GM18907 (cell line): ENCODE measurements around the gene STEAP1B.

ENCODE experiments used
- ATAC-seq: cut with Tn5 transposase; IDR thresholded peaks from one replicate; pipeline ENCODE4 v1.9.1; 2021; ENCODE audit warnings: mild to moderate bottlenecking, moderate library complexity; ENCODE audit not compliant: unreplicated experiment

The STEAP1B gene

DNA sequence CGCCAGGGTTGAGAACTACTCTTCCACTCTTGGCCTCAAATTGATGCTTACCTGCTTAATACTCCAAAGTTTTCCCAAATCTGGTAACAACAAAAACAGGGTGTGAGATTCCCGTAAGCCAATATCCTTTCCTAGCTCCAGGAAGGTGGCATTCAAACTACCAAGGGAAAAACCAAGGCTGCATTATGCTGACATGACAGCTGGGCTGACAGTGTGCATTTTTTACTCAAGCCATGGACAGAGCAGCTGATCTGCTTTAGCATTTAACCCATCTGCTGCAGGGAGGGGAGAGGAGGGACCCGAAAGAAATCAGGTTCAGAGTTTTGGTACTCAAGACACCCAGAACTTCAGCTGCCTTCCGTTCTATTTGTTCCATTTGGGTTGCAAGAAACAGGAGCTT is 93.3 kb downstream of the STEAP1B start:
- ATAC-seq = no peak

DNA sequence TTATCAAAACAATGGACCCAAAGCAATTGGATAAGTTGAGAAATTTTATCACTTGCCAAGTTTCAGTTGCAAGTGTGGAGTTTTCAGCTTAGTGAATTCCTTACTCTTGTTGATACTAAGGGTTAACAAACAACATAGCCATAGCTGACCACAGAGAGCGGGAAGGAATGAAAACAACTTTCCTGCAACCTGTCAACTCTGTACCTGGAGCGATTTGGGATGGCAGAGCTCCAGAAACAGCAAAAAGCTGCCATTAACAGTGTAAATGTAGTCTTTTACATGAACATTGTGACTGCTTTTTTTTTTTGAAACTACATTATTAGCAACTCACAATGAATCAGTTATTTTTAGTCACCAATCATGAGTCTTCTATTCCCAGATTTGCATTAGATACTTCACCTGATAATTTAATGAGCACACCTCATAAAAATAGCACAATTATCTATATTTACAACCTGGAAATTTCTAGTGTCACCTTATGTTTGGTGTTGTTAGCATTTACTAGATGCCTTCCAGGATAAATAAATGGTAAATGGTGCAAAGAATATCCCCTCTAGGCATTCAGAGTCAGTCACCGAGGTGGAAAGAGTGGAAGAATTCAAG is 95.5 kb downstream of the STEAP1B start:
- ATAC-seq = no peak

DNA sequence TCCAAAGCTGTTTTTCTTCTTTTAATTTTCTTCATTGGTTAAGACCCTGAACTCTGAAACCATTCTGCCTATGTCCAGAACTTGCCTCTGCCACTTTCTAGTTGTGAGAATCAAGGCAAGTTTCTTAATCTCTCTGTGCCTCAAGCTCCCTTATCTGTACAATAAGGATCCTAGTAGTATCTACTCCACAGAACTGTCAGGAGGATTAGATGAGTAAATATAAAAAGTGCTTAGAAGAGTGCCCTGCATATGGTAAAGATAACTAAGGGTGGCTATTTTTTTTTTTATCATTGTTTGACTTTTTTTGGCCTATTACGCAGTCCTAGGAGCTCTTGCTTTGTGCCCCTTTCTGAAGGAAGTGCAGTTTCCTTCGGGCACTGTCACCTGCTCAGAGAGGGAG is 96.6 kb downstream of the STEAP1B start:
- ATAC-seq = no peak

DNA sequence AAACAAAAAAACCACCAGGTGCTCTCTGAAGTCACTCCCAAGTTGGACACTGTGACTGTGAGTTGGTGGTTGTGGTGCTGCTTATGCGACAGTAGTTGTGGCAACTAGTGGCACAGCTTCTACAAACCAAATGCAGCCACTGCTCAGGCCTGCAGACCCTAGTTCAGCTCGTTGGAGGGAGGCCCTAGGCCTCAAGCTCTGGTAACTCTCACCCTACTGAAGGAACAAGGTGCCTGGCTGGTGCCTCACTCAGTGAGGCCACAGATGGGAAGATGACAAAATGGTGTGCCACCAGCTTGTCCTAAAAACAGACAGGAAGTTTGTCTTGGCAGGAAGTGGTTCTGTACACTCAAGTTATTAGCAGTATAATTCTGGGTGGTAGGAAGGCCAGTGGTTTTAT is 97.7 kb downstream of the STEAP1B start:
- ATAC-seq = peak; percentile 59

DNA sequence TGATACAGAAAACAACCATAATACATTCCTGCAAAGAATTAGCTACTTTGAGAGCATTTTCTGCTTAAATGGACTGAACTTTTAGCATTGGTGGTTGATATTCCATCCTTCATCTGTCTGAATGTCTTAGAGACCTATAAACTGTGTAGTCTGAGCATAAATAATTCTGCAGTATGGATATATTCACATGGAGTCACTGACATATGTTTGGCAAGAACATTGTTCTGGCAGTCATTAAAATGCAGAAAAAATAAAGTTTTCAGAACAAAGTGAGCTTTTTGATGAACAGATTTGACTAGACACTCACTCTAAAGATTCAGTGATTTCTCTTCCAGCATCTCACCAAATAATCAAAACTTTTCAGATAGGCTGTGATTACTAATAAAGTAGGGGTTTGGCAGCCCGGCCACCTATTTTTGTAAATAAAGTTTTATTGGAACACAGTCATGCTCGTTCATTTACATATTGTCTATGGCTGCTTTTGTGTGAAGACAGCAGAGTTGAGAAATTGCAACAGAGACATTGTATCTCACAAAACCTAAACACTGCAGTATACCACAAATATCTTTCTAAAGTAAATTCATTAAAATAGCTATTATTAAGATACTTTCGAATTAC is 98.9 kb downstream of the STEAP1B start:
- peak; percentile 6 for ATAC-seq

DNA sequence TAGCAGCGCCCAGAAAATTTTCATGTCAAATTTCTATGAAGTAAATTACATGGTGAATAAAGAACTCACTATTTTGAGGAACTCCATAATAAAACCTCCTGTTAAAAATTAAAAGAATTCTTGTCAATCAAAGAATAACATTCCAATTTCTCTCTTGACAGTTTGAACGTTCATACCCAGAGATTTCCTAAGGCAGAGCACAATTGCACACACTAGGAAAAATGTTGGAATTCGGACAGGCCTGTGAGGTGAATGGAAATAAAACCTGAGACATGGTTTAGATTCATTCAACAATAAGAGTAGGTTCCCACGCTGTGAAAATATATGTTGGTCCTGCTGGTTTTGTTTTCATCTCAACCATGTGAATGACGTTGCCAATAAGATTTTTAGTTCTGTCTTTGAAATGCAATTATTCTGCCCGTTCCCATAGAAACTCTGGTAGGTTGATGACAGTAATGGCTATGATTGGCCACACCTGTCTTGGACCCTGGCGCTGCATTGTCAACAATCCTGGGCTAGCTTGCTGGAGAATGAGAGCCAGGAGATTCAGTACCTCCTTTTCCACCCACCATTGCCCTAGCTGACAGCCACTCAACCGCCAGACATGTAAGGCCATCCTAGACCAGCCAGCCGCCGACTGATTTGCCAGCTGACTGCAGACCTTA is 99.7 kb downstream of the STEAP1B start:
- ATAC-seq = no peak

DNA sequence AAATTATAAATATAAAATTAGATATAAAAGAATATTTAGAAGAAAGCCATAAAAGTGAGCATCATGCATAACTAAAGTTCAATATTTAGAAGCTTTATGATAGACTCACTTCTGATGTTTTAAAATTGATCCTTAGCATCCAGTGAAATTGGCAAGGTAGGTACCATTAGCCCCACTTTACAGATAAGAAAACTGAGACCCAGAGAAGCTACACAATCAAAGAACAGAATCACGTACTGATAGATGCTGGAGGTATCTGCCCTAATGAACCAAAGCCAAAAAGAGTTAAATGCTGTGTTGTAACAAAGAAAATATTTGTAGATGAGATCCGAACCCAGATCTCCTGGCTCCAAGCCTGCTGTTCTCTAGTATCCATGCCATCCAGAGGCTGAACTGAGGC is 100.4 kb downstream of the STEAP1B start:
- ATAC-seq = no peak

DNA sequence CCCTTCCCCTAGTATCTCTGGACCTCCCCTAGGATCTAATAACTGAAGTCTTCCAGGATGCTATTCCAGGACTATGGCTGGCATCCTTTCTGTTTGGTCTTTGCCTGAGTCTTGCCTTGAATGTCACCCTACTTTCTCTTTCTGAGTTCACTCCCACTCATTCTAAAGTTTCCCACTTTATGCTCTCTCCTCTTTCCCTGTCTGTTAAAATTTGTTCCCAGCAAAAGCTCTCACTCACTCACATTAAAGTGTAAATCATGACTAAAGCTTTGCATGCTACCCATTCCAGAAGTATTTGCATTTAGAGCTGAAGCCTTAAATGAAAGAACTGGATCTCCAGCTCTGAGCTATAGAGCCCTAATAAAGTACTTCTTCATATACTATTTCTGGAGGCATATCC is 100.9 kb downstream of the STEAP1B start:
- no peak for ATAC-seq

DNA sequence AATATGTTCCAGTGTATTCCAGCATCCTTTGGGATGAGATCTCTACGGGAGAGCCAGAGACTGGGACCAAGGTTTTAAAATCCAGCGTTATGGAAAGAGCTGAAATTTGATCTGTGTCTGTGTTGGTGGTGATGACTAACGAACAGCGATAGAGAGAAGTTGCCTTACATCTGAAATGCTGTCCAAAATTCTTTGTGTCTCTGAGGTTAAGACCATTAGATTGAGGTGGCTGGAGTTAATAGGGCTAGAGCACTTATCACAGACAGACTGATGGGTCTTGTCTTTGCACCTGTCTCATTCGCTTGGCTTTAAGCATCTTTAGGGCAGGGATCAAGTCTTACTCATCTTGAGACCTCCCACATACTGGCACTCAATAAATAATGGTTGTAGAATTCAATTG is 102.0 kb downstream of the STEAP1B start:
- no peak for ATAC-seq

DNA sequence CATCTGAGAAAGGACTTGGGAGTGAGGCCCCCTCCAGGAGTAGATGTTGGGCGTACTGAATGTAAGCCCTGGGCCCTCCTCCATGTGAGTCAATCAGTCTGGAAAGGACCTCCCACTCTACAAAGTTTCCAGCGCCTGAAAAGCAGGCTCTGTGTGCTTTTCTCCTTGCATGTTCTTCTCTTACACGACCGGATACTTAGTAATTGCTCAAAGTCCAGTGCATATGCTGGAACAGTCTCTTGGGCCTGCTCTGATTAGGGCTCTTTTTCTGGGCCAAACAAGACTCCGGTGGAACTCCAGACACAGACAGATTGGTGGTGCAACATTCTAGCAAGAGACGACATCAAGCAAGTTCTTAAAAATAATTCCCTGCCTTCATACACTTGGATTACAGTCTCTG is 104.8 kb downstream of the STEAP1B start:
- ATAC-seq = no peak

DNA sequence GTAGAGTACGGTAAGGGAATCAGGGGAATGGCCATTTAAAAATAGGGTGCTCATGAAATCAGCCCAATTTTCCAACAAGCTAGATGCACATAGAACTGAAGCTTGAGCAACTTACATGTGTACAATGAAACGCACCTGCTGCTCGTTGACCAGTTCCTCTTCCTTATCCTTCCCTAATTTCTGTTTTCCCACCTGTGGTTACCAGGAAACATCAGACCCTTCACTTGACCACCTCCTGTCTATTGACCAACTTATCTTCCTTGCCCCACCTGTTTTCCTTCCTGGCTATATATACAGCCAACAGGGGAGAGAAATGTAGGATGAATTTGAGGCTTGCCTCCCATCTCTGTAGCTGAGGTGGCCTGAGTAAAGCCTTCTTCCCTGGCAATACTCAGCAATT is 105.2 kb downstream of the STEAP1B start:
- ATAC-seq = no peak

DNA sequence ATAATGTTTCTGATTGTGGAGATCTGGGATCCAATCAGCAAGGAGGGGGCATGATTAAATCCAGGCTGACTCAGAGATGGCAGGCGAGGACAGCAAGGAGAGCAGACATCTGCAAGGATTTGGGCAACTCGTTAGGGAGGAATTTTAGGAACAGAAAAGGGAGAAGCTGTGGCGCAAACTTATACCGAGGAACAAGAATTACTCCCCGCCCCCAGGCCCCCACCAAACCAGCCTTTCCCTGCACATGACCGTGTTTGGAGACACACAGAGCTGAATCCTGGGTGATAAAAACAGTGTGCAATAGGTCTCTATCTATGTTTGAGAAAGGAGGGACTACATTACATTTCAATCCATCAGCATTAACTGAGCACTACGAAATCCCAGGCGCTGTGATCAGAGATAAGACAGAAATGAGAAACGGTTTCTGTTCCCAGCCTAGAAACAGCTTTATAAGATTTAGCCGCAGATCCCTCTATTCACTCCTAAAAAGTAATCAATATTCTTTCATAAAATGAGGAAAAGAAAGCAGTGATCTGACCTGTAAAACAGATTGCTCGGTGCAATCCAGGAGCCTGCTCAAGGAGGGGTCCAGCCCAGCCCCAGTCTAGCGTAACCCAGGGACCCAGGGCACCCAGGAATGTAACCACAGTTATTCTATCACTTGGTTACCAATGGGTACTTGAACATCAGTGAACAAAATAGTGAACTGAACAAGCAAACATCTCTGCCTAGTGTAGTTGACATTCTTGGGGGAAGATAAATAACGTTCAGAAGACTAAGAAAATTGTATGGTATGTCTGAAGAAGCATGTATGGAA is 105.9 kb downstream of the STEAP1B start:
- no peak for ATAC-seq

DNA sequence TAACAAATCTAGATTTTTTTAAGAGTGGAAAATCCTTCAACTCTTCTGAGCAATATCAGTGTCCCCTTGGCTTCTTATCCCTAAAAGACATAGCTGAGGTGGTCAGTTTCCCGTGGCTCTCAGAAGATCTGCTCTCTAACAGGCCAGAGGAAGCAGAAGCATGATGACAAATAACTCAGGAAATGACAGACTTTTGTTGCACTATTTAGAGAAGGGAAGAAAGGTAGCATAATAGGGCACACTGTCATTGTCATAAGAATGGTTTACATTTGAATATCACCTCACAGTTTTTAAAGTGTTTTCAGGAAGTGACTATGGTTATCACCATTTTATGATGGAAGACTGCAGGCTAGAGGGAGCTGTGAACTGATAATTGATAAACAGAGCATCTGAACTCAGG is 109.5 kb downstream of the STEAP1B start:
- no peak for ATAC-seq

DNA sequence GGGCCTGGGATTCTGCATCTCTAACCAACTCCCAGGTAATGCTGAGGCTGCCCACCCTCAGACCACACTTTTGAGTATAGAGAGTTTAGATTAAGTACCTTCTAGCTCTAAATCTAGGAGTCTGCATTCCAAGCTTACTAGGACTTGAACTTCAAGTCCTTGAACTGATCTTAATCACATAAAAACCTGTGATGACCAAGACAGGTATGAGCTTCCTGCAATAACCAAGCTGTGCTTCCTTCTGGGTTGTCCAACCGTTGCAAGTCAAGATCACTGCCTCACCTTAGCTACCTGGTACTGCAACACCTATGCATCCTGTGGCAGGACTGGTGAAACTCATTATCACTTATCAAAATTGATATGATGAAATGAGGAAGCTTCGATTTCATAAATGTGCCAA is 110.1 kb downstream of the STEAP1B start:
- no peak for ATAC-seq

DNA sequence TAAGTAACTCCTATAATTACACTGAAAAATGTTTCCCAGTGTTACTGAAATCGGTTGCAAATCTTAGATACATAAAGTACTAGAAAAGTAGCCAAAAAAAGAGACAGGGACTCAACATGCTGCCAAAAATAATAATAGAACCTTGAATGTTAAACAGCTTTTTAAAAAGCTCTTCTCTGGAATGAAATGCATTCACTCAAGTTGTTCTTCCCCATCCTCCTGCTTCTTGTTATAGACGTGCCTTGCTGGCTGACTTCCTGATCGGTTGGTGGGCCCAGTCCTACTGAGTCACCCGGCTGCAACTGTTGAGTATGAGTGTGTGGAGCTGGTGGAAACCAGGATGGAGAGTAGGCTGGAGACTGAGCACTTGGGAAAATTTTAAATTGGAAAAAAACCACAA is 112.4 kb downstream of the STEAP1B start:
- no peak for ATAC-seq

DNA sequence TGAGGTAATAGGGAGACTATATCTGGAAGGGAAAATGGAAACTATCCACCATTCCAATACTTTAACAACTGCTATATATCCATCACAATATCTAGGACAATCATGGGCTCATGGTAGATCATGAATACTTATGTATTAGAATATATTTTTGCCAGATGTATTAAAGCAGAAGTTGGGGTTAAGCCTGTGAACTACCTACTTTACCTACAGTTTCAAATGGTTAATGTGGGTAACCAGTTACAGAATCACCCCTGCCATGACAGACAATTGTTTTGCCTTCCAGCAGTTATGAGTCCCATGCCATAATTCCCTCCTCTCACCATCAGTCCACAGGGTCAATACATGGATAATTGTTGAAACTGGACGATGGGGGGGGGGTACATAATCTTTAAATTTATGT is 113.1 kb downstream of the STEAP1B start:
- peak; percentile 77 for ATAC-seq

DNA sequence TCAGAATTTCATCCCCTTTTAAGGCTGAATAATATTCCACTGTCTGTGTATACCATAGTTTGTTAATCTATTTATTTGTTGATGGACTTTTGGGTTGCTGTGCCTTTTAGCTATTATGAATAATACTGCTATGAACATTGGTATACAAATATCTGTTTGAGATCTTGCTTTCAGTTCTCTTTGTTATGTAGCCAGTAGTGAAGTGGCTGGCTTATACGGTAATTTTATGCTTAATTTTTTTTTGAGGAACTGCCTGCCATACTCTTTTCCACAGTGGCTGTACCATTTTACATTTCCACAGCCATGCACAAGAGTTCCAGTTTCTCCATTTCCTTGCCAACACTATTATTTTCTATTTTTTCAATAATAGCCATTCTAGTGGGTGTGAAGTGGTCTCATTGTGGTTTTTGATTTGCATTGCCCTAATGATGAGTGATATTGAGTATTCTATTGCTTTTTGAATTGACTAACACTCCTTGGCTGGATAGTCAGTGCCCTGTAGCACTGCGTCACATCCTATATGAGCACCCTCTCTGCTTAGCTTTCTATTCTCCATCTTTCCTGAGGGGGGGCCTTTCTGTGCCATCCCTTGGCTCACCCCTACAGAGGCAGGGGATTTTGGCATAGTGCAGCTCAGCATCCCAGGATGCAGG is 113.7 kb downstream of the STEAP1B start:
- peak; percentile 79 for ATAC-seq

DNA sequence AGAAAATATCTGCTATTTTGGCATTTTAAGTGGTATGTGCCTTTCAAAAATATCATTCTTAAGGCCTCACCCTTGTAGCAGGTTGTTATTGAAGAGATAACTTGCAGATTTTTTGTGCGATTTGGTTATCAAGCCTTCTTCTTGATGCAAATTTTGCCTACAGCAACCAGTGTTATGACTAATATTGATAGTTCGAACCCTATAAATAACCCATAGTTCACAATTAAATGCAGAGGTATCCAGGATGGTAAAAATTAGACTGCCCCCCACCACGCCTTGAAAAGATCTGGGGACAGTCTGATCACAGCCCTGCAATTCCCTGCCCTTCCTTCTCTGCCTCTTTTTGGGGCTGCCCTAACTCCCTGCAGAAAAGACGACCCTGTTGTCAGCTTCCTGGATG is 114.7 kb downstream of the STEAP1B start:
- ATAC-seq = no peak

DNA sequence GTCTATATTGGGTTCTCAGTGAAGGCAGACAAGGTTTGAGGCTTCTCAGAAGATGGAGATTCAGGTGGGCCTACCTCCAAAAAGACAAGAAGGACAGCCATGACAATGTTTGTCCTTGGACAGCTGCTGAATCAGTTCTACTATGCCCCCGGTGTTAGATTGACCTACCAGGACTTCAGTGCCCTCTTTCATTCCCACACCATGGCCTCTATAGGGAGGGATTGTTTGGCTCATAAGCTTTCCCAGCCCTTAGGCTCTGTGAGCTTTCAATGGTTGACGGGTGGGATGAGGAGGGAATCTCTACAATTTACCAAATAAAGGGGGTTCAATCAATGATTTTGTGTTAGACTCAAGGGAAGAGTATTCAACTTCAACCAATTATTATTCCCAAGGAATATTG is 119.7 kb downstream of the STEAP1B start:
- ATAC-seq = no peak

DNA sequence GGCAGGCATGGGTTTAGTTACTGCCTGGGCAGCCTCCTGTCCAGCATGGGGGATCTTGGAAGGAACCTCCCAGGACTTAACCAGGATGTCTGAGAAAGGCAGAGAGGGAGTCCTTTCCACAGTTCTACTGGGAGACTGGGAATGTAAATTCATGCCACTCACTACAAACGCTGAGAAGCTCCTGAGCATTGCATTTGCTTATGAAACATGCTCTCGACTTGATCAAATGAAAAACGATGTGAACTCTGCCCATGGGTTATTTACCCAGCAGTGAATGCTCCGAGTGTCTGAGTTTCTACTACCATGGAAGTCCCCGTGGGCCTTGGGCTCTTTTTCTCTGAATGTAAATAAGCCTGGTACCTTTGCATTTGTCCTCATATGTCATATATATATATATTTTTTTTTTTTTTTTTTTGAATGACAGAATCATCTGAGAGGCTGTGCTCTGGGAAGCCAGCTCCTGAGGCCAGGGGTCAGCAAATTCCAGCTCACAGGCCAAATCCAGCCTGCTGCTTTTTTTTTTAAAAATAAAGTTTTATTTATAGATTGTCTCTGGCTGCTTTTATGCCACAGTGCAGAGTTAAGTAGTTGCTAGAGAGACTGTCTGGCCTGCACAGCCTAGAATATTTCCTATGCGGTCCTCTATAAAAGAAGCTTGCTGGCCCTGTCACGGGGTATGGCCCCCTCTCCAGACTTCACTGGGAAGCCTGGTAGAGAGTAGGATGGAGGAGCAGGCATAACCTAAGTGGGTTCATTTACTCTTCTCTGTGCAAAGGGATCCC is 121.6 kb downstream of the STEAP1B start:
- ATAC-seq = no peak
